HG02981 (cell line): ENCODE results near the gene CEP131.

ENCODE experiments used
- ATAC-seq: cut with Tn5 transposase; IDR thresholded peaks from one replicate; pipeline ENCODE4 v1.9.1; 2021; ENCODE audit warnings: mild to moderate bottlenecking, moderate library complexity; ENCODE audit not compliant: unreplicated experiment

The CEP131 gene

DNA sequence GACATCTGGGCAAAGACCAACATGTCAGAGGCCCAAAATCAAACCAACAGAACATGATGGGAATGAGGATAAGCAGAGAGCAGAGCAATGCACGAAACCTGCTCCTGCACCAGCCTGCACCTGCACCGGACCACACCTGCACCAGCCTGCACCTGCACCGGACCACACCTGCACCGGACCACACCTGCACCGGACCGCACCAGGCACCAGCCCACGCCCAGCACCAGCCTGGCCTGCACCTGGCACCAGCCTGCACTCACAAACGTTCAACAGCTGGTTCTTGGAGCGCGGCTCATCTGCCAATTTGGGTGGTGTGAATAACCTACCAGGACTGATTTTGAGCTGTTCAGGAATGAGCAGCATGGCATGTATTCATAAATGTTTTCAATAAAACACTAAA lies 18.2 kb downstream of the CEP131 start:
- no peak for ATAC-seq

DNA sequence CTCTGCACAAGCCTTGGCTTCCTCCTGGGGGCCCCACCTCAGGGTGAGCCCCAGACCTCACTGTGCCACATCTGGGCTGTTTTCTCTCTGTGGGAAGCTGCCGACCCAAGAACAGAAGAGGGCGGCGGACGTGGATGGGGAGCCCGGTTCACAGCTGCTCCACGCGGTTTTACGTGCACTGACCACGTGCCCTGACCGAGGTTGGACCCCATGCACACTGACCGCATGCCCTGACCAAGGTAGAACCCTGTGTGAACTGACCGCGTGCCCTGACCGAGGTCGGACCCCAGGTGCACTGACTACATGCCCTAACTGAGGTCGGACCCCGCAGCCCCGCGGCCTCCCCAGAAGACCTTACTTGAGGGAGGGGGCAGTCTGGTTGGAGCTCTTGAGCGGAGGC lies 19.6 kb downstream of the CEP131 start:
- ATAC-seq, result no peak

DNA sequence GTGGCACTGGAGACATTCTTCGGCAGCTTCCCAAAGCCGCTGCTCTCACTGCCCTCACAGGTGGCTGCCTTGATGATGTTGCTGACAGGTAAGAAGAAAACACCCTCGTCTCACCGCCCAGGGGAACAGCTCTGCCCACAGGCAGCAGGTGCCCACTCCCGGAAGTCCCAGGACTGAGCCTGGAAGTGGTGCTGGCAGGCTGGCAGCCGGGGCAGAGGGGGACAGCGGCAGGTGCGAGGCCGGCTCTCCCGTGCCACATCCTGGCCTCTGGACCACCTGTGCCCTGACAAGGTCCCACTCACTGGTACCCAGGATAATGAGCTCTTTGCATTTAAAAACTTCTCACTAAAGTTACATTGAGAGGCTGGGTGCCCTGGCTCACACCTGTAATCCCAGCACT lies 20.4 kb downstream of the CEP131 start:
- ATAC-seq, result no peak

DNA sequence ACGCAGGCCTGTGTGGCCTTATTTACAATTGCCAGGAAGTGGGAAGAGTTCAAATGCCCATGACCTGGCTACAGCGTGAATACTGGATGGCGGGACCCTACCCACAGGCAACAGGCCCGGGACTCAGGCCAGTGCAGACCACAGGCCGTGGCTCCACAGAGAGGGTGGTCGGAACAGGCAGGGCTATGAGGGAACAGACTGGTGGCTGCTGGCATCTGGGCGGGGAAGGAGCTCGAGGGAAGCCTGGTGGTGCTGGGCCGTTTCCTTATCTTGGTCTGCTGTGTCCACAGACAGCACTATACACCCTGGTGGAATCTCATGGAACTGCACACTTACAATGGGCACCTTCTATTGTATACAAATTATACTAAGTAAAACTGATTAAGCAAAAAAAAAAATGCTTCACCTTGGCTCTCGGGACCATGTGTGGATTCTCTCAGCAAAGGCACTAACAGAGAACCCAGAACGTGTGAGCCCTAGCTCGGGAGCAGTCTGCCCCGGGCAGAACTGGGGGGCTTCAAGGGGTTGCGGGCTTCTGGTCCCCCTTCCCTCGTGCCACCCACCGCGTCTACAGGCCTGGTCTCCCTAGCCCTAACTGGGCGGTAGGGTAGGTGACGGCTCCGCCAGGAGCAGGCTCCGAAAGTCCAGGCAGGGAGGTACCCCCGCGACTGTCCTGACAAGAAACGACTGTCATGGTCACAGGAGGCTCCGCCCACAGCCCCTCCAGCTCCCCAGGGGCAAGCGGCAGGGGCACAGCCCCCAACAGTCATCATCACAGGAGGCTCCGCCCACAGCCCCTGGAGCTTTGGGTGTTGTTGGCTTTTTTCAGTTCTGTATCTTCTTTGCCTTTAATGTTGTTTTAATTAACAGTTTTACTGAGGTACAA lies 21.8 kb downstream of the CEP131 start:
- no peak for ATAC-seq

DNA sequence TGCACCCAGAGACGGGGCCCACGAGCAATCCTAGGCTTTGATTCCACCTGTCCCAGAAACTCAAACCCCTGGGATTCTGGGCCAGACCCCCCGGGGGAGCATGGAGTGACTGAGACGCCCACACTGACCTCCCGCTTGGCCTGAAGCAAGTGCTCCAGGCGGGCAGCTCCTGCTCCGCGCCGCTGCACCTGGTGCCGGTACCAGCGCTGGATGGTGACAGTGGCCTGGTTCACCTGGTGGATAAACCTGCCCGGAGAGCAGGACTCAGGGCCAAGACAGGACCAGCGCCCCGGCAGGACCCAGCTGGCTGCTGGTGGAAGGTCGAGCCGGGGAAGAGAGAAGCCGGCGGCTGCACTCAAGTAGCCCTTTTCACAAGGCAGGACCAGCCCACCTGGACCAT lies 22.6 kb downstream of the CEP131 start:
- no peak for ATAC-seq

DNA sequence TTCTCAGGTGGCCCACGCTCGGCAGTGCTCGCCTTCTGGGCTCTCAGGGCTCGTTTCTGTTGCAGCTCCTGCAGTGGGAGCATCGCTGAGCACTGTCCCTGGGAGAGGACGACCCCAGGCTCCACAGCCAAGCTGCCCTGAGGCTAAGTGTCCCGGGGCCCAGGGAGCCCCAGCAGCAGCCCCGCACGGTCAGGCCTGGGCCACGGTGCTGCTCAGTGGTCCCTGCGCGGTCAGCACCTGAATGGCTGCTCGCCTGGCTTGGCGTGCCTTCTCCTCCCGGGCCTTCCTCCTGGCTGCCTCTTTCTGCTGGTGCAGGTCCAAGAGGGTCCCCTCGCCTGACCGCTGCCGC lies 23.3 kb downstream of the CEP131 start:
- ATAC-seq, result no peak

DNA sequence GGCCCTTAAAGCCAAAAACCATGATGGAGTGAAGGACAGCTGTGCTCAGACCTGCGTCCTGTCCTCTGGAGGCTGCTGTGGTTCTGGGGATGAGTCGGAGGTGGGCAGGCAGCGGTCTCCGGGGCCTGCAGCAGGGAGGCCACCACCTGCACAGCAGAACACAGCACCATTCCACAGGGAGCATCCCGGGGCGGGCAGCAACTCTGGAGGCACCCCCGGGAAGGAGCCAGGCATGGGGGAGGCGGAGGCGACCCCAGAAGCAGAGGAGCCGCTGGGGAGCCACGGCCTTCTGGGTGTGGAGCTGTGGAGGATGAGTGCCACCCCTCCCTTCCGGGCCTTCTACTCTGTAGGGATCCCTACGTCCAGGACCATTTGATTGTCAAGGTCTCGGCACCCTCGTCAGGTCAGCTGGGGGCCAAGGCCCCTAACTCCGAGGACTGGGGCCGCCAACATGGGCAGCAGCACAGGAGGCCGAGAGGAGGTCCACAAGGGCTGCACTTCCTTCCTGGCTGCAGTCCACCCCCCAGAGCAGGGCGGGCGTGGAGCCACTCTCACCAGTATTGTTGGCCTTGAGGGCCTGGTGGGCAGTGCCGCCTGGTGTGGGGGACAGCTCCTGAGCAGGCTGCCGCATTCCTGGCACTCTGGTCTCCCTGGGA lies 23.8 kb downstream of the CEP131 start:
- no peak for ATAC-seq

DNA sequence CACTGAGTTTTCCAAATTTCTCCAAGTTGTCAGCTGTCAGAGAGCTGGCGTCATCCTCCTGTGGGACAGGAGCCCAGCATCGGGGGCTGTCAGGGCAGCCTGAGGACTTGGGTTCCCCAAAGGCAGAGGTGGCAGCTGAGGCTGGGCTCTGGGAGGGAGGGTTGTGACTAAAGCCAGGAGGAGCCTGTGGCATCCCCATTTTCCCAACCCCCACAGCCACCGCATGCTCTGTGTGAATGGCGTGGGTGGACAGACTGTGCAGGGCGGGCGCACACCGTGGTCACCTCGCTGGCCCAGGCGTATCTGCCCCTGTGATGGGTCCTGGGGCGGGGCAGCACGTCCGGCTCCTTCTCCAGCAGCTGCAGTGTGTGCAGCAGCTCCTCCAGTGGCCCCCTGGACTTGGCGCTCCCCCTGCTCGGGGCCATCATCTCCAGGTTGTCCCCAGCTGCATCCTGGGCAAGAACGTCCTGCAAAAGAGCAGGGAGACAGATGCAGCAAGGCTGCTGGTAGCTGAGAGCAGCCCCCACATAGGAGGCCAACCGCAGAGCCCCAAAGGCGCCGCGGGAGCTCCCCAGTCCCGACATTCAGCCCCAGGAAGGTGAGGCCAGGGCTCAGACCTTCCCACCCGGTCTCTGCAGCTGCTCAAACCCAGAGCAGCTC lies 24.8 kb downstream of the CEP131 start:
- no peak for ATAC-seq

DNA sequence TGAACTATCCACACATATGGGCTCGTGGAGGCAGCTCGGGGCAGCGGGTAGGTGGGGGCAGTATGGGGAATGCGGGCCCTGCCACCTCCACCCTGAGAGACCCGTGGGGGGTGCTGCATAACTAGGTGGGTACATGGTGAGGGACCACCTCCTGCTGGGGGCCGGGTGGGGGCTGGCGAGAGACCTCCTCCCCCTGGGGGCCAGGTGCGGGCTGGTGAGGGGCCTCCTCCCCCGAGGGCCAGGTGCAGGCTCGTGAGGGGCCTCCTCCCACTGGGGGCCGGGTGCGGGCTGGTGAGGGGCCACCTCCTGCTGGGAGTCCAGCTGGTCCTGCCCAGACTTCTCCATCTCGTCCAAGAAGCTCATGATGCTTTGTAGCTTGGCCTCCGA lies 25.4 kb downstream of the CEP131 start:
- no peak for ATAC-seq

DNA sequence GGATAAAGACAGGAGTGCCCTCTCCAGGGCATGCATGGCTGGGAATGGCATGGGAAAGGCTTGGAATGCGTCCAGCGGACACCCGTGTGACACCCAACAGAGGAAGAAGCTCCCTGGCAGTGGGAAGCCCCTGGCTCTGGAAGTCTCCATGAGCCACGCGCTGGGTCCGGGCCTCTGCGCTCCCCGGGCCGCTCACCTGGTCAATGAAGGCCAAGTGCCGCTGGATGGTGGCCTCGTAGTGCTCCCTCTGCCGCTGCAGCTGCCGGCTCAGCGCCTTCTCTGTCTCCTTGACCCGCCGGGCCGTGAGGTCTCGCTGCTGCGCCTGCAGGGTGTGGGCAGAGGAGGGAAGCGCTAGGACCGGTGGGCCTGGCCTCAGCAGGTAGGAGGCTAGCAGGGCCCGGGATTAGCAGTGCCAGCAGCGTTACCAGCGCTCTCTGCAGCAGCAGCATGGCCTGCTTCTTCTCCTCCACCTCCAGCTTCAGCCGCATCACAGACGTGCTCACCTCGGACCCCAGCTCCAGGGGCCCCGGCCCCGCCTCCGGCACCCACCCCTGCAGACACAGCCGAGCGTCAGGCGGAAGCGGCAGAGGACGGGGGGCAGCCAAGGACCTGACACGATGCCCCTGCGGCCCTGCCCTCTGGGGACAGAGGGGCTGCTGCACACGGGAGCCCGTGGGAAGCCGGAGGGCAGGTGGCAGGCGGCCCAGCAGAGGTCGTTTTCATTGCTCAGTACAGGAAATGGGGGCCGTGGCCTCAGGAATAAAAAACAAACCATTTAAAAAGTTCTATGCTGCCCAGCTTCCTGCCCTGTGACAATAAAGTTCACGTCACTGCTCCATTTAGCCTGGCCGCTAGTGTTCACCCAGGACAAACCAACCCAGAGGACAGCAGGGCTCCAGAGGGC lies 26.0 kb downstream of the CEP131 start:
- ATAC-seq, result no peak

DNA sequence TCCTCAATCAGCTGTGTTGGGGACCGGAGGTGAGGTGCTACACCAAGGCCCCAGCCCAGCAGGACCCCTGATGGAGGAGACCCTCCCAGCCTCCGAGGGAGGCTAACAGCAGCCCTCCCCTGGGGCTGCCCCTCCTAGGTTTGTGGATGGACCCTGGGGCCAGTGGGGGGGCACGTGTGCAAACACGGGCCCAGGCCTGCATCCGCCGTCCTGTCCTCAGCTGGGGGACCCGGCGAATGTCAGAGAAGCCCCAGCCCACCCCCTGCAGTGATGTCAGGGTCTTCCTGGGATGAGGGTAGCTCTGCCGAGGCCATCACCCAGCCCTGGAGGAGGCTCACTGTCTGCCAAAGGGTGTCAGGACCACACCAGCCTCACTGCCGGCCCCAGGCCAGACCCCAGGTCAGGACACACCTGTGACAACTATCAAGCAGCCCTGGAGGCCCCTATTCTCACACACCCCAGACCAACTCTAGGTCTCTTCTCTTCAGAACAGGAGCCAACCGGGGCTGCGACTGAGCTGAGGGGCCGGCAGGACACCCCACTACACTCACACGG lies 26.7 kb downstream of the CEP131 start:
- ATAC-seq, result no peak

DNA sequence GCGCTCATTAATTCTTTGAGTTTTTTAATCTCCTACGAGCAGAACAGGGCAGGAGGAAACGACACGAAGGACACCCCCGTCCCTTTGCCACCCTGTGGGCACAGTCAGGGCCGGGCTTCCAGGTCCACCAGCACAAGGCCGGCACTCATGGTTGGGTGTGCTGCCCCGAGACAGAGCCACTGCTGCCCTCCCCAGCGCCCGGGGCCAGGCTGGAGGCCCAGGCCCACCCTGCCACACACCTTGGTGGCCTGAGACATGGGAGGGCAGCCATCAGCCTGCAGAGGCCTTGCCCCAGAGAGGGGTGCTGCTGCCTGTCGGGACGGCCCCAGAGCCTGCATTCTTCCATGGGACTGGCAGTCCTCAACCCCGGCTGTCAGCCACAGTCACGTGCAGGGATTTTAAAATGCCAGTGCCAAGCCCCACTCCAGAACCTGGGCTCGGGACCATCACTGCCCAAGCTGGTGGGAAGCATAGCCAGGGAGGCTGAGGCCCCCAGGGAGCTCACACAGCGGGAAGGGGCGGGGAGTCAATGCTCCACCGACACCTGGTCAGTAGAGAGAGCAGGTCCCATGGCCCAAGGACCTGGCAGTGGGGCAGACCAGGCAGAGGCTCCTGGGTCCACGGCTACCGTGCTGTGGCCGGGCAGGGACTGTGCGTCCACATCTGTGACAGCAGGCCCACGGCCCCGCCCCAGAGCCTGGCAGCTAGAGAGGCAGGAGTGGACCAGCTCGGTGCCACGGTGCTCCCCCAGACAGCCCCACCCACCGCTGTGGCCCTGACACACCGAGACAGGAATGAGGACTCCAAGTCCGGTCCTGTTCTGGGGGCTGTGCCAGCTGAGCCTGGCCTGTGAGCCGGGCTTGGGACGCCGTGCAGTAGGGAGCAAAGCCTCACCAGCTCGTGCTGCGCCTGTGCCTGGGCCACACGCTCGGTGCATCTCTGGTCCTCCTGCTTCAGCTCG lies 27.5 kb downstream of the CEP131 start:
- ATAC-seq, result no peak

DNA sequence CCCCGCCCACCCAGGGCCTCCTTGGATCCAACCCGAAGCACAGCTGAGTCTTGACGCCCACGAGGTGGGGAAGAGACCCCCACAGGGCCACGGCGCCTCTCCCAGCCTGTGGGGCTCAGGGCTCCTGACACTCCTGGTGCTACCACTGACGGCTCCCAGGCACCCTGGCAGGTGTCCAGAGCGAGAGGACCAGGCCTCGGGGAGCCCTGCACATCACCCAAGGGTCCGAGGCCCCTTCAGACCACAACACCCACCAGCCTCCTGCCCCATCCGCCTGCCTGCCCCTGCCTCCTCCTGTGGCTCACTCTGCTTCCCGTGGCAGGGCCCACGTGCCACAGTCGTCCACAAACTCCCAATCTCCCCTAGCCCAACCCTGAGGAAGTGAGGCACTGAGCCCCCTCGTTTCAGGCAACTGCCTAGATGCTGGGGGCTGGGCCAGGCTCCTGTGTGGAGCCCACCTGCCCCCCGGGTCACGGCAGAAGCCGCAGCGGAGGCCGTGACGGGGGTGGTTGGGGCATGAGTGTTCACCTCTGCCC lies 28.5 kb downstream of the CEP131 start:
- no peak for ATAC-seq

DNA sequence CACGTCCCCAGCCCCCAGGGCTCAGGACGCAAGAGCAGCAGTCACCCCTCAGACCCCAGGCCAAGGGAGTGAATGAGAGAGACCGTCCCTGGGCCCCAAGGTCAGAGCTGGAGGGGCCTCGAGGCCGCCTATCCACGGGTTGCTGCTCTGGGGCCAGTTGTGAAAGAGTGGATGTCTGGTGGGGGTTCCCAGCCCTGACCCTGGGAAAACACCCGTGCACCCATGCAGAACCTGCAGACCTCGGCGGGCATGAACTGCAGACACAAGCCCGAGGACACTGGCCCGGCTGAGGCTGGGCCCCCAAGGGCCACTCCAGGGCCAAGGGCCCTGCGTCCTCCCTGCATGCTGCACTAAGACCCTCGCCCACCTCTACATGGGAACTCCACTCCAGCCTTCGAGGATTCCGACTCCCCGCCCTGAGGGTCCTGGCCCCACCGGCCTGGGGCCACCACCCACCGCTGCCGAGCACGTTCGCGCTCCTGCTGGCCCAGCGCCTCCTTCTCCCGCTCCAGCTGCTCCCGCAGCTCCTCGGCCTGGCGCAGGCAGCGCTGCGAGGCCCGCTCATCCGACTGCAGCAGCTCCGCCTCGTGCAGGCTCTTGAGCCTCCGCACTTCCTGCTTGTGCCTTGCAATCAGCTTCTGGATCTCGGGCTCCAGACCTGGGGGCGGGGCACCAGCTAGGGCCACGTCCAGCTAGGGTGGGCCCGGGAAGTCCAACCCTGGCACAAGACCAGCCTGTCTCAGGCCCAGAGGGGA lies 29.1 kb downstream of the CEP131 start:
- no peak for ATAC-seq

DNA sequence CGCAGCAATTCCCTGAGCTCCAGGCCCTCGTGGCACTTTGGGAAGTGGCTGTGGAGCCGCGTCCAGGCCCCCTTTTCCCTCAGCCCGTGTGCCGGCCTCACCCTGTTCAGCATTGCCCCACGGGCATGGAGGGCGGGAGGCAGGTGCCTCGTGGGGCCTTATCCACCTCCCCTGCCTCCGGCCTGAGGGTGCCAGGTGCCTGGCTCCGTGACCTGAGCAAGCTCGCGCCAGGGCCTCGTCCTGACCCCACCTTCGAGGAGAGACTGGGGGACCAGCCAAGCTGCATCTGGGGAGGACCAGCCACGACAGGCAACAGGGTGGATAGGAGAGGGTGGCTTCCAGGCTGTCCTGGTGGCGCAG lies 29.7 kb downstream of the CEP131 start:
- no peak for ATAC-seq

DNA sequence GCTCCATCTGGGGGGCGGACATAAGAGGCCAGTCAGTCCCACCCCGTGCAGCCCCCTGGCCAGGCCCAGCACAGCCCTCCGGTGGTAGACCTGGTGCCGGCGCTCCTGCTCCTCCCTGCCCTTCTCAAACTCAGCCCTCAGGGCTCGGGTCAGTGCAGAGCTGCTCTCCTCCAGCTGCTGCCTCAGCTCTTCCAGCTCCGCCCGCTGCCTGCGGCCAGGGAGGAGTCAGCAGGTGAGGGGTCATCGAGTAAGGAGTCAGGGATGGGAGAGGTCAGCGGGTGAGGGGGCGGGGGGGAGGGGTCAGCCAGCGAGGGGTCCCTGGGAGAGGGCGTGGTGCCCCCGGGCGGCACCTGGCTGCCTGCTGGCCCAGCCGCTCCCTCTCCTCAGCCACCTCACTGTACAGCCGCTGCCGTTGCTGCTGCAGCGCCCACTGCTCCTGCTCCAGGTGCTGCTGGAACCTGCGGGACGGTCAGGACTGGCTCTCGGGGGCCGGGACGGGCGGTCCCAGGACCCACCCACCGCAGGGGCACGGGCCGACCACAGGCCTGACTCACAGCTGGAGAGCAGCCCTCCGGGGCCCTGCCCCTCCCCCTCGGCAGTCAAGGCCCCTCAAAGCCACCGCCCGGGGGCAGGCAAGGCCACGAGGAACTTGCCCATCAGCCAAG lies 30.2 kb downstream of the CEP131 start:
- no peak for ATAC-seq

DNA sequence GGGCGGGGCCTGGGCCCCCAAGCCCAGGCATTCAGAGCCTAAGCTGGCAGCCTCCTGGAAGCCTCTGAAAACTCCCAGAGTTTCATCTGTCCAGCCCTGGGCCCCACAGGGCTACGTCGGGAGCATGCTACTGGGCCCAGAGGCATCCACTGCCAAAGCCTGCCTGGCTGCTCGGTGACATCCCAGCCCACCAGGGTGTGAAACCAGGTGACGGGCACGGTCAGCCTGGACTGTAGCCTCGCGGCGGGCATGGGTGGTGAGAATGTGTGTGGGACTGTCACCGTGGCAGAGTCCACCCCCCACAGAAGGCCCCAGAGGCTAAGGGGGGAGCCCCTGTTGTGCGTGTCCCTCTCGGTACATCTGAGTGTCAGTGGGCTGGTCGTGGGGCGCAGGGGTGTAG lies 31.1 kb downstream of the CEP131 start:
- no peak for ATAC-seq

DNA sequence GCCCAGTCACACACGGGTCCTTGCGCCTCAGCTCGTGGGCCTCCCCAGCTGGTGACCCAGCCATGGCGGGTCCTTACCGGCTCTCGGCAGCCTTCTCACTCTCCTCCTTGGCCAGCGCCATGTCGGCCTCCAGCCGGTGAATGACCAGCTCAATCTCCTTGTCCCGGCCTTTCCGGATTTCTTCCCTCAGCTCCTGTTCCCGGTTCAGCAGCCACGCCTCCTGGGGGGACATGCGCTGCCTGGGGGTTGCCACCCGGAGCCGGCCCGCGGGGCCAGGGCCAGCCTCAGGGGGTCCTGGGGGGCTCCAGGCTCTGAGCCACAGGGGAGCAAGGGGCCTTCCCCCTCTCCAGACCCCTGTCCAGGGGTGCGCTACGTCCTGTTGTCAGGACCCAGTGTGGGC lies 31.6 kb downstream of the CEP131 start:
- no peak for ATAC-seq
